GM21423 (cell line): ENCODE results near the gene BCAP31.
"Not testable (repeated sequence)": the region's sequence is repeated elsewhere in the genome, so short reads cannot be mapped to it uniquely, and the experiment has no call there.

ENCODE experiments used
- ATAC-seq: cut with Tn5 transposase; IDR thresholded peaks from one replicate; pipeline ENCODE4 v1.9.1; 2021; ENCODE audit warnings: mild to moderate bottlenecking, moderate library complexity; ENCODE audit not compliant: unreplicated experiment

The BCAP31 gene

GRCh38 chrX:153763298-153763932, 39.2 kb upstream of the BCAP31 start:
- ATAC-seq: no peak

GRCh38 chrX:153762626-153763173, 38.5 kb upstream of the BCAP31 start:
- no peak for ATAC-seq

- no peak for ATAC-seq
Observed at GRCh38 chrX:153761863-153762262, 37.7 kb upstream of the BCAP31 start.

GRCh38 chrX:153755136-153755535, 30.9 kb upstream of the BCAP31 start:
- no peak for ATAC-seq

GRCh38 chrX:153750127-153750774, 26.1 kb upstream of the BCAP31 start:
- no peak for ATAC-seq

- not testable (repeated sequence) for ATAC-seq
Observed at GRCh38 chrX:153749017-153749416, 24.8 kb upstream of the BCAP31 start.

GRCh38 chrX:153746991-153747390, 22.8 kb upstream of the BCAP31 start:
- ATAC-seq: not testable (repeated sequence)

GRCh38 chrX:153746359-153746758, 22.2 kb upstream of the BCAP31 start:
- no peak for ATAC-seq

GRCh38 chrX:153745067-153745433, 20.9 kb upstream of the BCAP31 start:
- ATAC-seq: not testable (repeated sequence)

- ATAC-seq: no peak
Observed at GRCh38 chrX:153744210-153745066, 20.3 kb upstream of the BCAP31 start.

GRCh38 chrX:153743468-153744209, 19.5 kb upstream of the BCAP31 start:
- not testable (repeated sequence) for ATAC-seq

- ATAC-seq: not testable (repeated sequence)
Observed at GRCh38 chrX:153742796-153743467, 18.7 kb upstream of the BCAP31 start.

GRCh38 chrX:153742111-153742510, 17.9 kb upstream of the BCAP31 start:
- not testable (repeated sequence) for ATAC-seq

GRCh38 chrX:153741446-153741845, 17.3 kb upstream of the BCAP31 start:
- ATAC-seq: no peak

GRCh38 chrX:153740631-153741222, 16.5 kb upstream of the BCAP31 start:
- ATAC-seq: no peak

- no peak for ATAC-seq
Observed at GRCh38 chrX:153739754-153740486, 15.7 kb upstream of the BCAP31 start.

- no peak for ATAC-seq
Observed at GRCh38 chrX:153738056-153738605, 13.9 kb upstream of the BCAP31 start.

- no peak for ATAC-seq
Observed at GRCh38 chrX:153736871-153737441, 12.8 kb upstream of the BCAP31 start.
